Measurements from ENCODE around the gene TF.

DNA sequence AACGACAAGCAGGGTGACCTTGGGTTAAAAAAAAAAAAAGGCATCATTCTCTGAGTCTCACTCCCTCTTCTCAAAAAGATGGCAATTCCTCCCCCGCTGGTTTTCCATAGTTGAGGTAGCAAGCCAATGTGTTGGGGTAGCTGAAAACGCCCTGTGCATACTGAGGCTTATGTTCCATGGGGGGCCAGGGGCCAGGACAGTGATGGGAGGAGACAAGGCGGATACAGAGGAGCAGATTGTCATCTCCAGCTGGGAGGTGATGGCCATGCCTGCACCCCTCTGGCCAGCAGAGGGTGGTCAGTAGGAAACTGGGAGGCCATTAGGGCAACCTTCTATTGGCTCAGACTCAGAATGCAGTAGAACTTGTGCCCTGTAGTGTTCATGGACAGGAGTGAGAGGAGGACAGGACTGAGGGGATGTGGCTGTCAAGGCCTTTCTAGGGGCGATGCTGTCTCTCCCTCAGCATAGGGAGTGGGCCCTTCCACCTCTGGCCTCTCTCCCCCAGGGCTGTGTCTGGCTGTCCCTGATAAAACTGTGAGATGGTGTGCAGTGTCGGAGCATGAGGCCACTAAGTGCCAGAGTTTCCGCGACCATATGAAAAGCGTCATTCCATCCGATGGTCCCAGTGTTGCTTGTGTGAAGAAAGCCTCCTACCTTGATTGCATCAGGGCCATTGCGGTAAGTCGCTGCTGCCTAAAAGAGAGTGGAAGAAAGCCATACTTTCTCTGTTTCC is 1.9 kb downstream of the TF start:
- TF ChIP-seq EZH2phosphoT487 (IDR thresholded peaks at IDR 0.05; ENCODE audit: insufficient read depth, low read depth) (no peak), EZH2 (IDR thresholded peaks at IDR 0.05; ENCODE audit: insufficient read depth, poor library complexity, severe bottlenecking) (no peak)

Measured in GM23248 (cell line).